ENCODE results near the gene MXD3.
A peak's percentile ranks its signal among the peaks of the same experiment; 100 is the strongest.

The MXD3 gene

DNA sequence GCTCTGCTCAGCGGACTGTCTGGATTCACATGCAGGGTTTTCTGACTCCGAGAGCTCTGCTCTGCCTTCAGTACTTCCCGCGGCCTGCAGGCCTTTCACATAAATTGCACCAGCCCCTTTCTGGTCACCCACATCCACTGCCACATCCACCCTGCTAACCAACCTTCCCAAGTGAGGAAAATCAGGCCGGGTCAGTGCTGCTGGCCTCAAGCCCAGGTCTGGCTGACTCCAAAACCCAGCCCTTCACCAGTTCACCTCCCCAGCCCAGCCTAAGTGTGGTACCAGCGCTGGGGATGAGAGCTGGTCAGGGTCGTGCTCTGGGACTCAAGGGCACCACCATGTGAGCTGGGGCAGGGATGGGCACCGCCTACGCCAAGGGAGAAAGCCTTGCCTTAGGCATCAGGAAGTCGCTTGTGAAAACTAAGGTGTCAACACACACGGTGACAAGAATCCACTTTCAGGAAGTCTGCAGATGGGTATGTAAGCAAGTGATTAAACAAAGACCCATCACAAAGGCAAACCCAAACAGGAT lies 27.5 kb upstream of the MXD3 start:
- no peak for DNase-seq

DNA sequence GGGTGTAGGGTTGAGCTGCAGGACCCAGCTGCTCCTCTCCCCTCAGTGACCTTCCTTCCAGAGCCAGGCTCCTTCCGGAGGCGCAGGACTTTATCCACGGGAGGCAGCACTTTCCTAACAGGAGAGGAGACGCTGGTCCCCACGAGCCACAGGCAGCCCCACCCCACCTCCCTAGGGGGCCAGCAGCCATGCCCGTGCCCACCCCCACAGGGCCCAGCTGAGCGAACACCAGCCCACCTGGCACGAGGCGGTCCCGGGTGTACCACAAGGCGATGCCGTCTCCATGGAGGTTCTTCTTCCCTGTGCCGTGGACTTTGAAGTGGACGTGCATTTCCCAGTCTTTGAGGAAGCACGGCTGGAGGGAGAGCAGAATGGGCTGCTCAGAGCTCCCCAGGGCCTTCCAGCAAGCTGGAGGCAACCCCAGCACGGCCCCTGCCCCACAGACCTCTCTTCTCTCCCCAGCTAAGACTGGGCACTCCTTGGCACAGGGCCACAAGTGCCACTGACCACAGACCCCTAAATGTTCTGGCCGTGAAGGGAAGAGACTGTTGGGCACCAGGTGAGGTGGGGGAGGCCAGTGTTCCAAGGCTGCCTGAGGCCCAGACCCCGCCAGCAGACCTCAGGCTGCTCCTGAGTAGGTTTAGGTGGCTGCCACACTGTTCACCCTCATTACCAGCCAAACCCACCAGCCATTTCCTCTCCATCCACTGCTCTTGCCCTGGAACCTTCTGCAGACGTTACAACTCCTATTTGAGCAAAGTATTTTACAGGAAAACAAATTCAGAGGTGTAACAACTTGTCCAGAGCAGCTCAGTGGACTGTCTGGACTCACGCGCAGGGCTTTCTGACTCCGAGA lies 26.8 kb upstream of the MXD3 start:
- DNase-seq = no peak

DNA sequence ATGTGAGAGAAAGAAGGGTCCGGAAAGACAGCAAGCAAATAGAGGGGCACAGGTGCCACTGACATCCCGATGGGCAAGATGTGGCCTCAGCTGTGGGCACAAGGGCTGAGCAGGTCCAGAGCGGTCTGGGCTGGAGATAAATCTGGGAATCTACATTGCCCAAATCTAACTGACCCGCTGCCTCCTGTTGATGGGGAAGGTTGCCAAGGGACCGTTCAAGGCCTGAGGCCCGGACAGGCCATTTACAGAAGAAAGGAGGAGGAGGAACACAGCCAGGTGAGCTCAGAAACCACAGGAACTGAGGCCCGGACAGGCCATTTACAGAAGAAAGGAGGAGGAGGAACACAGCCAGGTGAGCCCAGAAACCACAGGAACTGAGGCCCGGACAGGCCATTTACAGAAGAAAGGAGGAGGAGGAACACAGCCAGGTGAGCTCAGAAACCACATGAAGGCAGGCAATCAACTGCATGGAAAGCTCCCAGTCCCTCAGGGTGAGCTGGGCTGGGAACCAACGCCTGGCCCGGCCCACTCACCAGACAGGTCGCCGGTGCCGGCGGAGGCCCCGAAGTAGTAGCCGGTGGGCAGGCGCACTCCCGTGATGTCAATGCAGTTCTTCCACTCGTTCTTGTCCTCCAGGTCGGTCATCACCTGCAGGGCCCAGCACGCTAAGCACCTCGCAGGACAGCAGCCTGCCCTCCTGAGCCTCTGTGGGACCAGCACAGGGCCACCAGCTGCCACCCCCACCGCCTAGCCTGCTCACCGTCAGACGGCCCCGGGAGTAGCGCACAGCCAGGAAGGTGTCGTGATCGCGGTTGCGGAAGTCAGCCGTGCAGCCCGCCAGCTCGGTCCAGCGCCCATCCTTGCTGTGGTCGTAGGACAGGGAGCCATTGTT lies 25.2 kb upstream of the MXD3 start:
- no peak for DNase-seq

DNA sequence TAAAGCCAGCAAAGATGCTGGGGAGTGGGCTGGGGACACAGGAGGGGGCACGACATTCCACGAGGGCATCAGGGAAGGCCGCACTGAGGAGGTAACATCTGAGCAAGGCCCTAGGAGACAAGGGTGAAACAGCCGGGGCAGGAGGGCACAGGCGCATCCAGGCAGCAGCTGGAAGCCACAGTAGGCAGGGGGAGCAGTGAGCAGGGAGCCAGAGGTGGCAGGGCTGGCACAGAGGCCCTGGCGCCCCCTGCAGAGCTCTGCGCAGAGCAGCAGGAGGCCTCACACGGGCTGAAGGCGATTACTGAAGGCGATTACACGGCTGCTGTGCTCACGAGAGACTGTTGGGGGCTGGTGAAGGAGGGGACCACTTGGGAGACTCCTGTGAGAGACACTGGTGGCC lies 24.4 kb upstream of the MXD3 start:
- peak; percentile 83 for DNase-seq

DNA sequence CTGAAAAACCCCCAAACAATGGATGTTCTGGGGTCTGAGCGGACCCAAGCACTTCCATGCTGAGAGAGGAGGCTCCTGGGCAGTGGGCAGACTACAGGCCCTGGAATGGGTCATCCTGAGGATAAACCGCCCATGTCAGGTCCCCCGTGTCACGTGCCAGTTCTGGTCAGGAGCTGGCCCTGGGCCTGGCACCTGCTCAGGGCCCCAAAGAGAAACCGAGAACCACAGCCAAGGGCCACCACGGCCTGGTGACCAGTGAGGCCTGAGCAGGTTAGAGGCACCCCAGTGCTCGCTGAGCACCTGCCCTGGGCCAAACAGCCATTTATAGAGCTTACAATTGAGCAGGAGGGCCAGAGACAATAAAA lies 24.0 kb upstream of the MXD3 start:
- no peak for DNase-seq

DNA sequence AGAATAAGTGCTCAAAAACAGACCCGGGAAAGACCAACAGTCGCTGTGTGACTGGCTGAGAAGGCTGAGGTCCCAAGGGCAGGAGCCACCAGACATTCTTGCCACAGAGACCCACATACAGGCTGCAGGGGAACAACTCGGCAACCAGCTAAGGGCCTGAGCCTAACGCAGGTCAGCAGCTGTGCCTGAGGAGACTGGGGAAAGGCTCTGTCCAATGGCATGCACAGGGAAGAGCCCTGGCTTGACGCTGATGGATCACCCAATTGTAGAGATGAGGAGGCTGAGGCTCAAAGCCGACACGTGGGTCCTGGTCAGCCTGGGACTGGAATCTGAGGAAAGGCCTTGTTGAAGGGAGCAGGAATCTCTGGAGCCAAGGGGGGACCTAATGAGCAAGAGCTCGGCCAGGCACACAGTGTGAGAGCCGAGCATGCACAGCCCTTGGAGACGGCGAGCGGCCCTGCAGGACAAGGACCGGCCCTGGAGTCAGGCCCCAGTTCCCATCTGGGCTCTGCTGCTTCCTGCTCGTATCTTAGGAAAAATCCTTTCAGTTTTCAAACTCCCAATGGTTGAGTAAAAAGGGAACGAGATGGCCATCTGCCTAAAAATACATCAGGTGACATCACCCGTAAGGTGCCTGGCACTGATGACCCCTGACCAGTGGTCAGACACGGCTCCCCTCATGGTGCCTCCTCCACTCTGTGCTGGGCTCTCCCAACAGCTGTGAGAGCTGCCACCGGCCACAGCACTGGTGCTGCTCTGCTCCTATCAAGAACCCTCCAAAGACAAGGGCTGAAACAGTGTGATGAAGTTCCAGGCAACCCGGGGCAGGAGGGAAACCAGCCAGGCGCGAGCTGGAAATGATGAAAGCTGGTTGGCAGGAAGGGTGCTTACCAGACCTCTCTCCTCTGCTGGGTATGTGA lies 23.3 kb upstream of the MXD3 start:
- no peak for DNase-seq

DNA sequence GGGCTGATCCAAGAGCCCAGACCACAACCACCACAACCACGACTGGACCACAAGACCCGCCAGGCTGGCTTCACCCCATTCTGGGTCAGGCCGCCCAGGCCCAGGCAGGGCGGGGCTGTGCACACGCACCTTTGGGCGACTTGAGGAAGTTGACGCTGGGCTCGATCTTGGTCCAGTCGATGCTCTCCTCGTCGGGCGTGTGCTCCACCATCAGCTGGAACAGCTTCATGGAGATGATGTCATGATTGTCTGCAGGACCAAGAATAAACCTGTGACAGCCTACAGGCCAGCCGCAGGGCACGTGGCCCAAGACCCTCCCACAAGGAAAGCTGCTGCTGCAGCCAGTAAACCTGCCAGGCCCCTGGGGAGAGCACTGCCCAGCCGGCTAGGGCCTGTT lies 22.5 kb upstream of the MXD3 start:
- DNase-seq = no peak

DNA sequence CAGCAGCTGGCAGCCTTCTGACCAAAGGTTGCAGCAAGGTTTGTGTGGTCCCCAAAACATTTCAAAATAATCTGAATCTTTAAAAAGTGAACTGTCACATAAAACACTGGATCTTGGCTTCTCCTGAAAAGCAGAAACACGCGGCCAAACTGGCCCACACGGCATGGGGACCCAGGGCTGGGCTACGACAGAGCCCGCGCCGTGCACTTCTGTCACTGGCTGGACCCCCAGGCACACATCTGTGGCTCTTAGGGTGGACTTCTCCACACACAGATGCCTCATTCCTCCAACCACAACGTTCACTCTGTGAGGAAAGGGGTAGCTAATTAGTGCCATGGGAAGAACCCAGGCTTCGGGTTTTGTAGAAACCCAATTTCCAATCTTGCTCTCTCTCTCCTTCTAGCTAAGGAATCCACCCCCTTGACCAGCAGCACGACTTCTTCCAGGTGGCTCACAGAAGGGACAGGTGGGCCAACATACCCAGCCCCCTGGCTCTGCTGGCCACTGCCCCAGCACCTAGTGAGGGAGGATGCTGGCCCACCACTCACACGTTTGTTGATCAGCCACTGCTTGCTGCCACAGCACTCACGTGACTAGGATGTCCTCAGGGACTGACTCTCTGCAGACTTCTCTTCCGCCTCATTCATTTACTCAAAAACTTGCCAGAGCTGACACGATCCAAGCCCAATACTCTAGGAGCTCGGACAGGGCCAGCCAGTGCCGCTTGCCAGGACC lies 21.9 kb upstream of the MXD3 start:
- no peak for DNase-seq

DNA sequence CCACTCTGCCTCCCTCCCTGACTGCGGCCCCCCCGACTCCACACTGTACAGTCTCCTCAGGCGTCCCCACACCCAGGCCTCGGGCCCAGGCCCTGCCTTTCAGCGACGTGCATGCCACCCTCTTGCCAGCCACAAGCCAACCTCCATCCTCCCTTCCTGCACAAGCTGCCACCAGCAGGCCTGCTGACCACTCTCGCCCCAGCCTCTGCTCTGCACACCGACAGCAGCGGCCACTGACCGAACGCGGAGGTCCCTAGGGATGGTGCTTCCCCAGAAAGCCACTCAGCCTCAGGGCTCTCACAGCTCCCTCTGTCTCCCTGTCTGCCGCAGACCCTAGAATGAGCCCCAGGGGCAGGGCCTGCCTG lies 21.2 kb upstream of the MXD3 start:
- DNase-seq = no peak

DNA sequence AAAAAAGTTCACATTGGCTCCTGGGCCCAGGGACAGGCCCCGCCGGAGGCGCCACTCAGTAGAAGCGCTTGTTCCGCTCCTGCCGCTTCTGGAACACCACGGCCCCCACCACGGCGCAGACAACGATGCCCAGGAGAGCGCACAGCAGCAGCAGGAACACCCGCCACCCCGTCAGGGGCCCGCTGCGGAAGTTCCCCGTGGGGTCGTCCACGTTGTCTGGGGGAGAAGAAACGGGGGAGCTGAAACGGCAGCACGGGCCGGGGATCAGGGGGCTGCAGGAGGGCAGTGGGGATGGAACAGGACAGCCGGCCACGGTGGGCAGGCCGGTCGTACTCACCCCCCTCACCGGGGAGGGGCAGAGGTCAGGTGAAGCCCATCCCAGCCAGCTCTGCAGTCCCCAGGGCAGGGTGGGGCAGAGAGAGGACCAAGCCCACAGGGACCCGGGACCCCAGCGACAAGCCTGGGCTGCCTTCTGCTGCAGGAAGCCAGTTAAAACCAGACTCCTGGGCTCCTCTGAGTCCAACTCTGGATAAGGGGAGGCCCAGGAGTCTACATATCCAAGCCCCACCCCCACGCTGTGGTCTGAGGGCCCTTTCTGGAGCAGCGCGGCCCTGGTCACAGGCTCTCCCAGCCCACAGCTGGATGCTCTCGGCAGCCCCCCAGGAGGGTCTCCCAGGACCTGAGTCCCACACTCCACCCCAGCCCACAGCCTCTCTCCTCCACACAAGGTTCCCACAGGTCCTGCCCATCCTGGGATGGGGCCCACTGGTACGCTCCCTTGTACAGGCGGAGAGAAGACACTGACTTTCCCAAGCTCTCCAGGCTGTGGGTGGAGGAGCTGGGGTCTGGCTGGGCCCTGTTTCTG lies 20.6 kb upstream of the MXD3 start:
- no peak for DNase-seq

DNA sequence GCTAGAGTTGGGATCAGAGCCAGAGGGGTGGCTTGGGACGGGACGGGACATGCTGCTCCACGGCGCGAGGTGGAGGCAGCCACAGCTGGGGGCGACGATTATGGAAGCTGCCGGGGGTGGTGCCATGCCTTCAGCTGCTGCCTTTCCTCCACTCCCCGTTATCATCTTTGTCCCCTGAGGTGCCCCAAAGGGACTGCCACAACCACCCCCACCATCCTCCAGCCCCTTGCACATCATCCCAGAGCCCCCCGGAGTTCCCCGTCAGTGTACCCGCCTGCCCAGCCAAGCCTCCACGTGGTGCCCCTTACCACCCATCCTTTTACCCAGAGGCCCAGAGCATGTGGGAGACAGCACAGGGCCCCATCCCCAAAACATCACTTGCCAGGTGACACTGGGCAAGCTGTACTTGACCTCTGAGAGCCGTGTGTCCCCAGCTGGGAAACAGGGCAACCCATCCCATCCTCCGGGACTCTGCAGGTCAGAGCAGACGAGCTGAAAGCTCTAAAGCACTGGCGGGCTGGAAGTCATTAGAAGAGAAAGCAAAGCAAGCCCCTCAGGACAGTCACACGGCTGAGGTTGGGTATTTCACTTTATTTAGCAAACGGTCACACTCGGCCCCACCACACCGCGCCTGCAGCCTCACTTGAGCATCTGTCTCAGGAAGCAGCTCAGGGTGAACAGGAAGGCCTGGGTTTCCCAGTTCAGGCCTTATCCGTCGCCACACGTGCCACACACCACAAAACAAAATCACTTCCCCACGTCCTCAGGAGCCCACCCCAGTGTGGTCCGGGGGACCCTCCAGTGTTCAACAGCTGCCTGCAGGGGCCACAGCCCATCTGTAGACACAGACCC lies 19.5 kb upstream of the MXD3 start:
- DNase-seq = no peak

DNA sequence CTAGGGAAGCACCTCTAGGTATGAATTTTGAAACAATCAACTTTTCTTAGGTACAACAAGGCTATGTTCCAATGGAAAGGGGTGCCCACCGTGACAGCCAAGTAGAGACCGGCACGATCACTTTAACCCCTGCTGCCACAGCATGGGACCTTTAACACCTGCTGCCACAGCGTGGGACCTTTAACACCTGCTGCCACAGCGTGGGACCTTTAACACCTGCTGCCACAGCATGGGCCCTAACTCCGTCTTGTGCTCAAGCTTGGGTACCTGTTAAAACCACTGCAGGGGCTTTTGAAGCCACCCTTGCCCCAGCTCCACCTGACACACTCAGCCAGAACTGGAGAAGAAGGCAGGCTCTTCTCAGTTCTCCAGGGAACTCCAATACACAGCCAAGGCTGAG lies 18.2 kb upstream of the MXD3 start:
- no peak for DNase-seq

DNA sequence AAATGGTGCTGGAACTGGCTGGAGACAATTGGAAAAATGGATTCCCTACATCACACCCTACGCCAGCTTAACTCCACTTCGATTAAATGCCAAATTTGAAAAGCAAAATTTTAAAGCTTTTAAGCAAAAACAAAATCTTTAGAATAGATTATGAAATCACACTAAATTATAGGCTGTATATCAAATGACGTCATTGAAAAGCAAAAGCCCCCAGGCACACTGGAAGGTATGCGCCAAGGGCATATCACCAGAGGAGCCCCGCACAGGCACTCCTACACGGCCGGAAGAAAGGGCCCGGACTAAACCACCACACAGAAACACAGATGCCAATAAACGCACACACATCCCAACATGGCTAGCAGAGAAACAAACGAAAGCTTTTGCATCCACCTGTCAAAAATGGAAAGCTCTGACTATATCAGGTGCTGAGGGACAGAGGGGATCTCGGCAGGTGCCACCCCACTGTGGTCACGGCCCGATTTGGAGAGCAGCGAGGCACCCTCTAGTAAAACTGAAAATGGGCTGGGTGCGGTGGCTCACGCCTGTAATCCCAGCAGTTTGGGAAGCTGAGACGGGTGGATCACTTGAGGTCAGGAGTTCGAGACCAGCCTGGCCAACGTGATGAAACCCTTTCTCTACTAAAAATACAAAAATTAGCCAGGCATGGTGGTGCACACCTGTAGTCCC lies 17.0 kb upstream of the MXD3 start:
- no peak for DNase-seq

DNA sequence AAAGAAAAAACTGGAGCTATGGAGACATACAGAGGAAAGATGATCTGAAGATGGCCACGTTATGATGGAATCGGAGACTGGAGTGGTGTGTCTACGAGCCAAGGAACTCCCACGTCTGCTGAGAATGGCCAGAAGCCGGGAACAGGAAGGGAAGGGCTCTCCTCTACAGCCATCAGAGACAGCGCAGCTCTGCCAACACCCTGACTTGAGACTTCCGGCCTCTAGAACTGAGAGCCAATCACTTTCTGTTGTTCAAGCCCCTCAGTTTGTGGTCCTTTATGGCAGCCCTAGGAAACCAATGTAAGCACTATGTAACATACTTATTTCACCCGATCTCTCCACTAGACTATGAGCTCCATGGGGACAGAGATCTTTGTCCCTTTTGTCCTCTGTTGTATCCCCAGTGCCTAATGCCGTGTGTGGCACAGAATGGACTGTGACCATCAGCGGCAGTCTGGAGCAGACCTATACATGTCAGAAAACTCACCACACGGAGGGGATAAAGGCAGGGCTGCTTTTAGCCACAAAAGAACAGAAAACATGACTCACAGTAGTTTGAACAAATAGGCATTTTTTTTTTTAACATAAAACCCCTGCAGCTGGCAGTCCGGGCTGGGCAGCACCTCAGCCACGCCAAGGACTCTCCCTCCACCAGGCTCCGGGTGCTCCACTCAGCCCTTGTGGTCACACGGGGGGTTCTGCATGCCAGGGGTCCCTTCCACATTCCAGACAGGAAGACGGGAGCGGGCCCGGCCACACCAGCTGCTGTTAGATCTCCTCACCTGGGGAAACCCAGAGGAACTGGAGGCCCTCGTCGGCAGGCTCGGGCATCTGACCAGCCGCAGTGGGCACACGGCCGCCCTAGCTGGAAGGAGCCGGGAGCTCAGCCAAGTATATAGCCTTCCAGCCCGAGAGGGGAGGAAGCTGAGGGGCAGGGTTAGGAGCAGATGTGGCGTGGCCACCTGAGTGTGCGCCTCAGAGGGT lies 16.1 kb upstream of the MXD3 start:
- DNase-seq = no peak

DNA sequence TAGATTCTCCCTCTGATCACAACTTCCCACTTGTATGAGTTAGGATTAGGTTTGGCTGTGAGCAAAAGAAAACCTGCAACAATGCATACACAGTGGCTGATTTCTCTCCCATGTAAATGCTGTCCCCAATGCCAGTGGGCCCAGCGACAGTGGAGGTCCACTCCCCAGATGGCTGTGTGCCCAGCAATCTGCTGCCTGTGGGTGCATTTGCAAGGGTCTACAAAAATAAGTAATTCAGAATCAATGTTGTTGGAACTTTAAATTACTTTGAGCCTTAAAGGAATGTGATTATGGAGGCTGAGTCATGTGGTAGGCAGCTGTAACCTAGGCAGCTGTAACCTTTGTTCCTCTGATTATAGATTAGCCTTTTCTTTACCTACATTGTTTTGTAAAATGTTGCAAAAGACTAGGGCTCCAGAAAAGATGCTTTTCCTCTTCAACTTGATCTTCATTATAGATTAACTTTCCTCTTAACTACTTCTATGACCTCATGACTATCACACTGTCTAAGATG lies 14.2 kb upstream of the MXD3 start:
- DNase-seq = no peak

DNA sequence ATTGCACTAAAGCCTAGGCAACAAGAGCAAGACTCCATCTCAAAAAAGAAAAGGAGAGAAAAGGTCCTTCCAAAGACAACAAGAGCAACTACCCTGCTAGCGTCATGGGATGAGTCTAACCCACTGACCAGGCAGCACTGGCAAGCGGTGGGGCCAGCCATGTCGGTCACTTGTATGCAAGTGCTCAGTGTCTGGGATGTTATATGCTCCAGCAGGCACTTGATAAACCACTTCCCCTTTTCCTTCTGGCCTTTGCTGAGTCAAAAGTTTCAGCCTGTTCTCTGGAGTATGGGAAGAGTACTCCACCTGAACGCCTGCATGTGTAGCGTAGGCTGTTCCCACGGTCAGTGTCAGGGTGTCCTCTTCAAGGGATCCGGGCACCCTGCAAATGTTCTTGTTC lies 9.2 kb upstream of the MXD3 start:
- DNase-seq = no peak

DNA sequence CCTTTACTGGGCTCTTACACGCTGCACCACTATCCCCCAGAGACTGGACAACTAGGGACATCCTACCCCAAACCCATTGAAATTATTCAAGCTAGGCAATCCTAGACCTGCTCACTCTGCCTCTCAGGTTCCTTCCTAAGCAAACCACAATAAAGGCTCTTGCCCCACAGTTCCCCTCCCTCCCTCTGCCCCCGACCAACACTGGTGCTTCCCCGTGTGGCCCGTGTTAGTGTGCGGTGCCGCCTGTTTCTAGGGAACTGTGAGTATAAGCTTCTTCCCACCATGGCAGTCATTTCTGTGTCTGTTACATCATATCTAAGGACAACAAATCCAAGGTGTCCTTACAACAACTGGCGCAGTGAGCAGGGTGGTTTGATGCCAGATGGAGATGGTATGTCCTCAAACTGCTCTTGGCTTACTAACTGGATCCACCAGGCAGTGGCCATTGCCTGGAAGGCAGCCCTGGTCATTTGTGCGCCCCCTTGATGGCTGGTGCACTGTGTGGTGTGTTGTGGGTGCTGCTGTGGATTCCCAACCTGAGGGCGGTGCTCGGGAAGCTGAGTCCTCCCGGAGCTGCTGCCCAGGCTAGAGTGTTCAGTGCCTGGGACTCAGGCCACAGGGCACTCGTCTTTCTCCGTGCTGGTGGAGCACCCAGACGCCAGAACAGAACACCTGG lies 8.4 kb upstream of the MXD3 start:
- DNase-seq = no peak
